Muscle of leg (tissue), 11 donors: ENCODE results near the gene LDLRAD4. TPM values are rescaled to one million over a fixed set of nuclear protein-coding genes. Genes with fewer than 3 reads are reported as not detected.

ENCODE experiments used
- DNase-seq: peaks from one replicate; pipeline ENCODE4 v3.0.0; 2013
- H3K27ac ChIP-seq: one replicate; pipeline ENCODE4 v1.5.1; 2013; ENCODE audit warnings: mild to moderate bottlenecking, low read length, control low read depth
- H3K27me3 ChIP-seq: one replicate; pipeline ENCODE4 v1.6.1; 2013; ENCODE audit warnings: low read length; ENCODE audit not compliant: control insufficient read depth, insufficient read depth
- H3K36me3 ChIP-seq: one replicate; pipeline ENCODE4 v1.6.1; 2013; ENCODE audit warnings: low read length; ENCODE audit not compliant: control insufficient read depth, insufficient read depth
- H3K4me1 ChIP-seq: one replicate; pipeline ENCODE4 v1.6.1; 2013; ENCODE audit warnings: low read length; ENCODE audit not compliant: control insufficient read depth, insufficient read depth
- H3K4me3 ChIP-seq: one replicate; pipeline ENCODE4 v1.5.1; 2013; ENCODE audit warnings: low read length, control low read depth
- H3K9me3 ChIP-seq: replicated peaks from 2 replicates; pipeline ENCODE4 v1.6.1; 2013; ENCODE audit warnings: low read depth, low read length; ENCODE audit not compliant: control insufficient read depth
- WGBS: methylation state at CpG from one replicate; pipeline ENCODE4 v1.1.5; 2013; ENCODE audit warnings: missing lambda C conversion rate; ENCODE audit not compliant: insufficient coverage; 5-methylcytosine and 5-hydroxymethylcytosine counted together
- polyA plus RNA-seq, 8 donors: library from polyadenylated mRNA; unstranded; fragments of 120-200 nt; gene quantifications; one replicate each; pipeline versions ENCODE4 v1.2.1 to v1.2.3, GENCODE V29; 2013; ENCODE audit warnings: inconsistent platforms in 1 of 8, low replicate concordance in 1 of 8; ENCODE audit not compliant: insufficient read length in 8 of 8, insufficient read depth in 1 of 8
- total RNA-seq: library from RNA; stranded (reverse); fragments of 120-200 nt; gene quantifications from one replicate; pipeline ENCODE4 v1.2.4, GENCODE V29; 2013

LDLRAD4 gene
- total and polyA plus RNA-seq, 9 donors = 9.0 to 20.8 (median 14.4) TPM

DNA sequence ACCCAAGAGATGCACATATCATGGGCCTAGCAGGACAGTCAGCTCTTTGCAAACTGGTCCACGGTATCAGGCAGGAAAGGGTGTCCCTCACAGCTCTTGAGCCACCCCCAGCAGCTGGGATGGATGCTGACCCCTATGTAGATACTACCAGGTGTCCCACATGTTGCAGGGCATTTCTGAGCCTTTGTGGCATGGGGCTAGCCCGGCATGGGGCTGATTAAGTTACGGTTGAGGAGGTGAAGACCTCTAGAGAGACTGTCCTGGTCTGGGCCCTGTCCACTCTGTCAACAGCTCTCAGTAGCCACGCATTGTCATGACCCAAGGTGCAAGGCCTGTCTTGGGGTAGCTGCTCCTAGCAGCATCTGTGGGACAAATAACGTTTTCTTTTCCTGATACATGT is 6.7 kb downstream of the LDLRAD4 start:
- no peaks in the 10 kb centered on the region for H3K36me3 ChIP-seq
- peaks cover 33% of the 10 kb centered on the region for H3K4me1 ChIP-seq
- no peak for DNase-seq
- H3K9me3 ChIP-seq = no peaks in the 10 kb centered on the region
- no peak overlapping the region for H3K4me3 ChIP-seq
- H3K27ac ChIP-seq = no peak overlapping the region
- WGBS = 100% methylated on average over 3 of the region's 5 CpGs
- H3K27me3 ChIP-seq = no peaks in the 10 kb centered on the region

- Histone ChIP-seq H3K27ac (no peak overlapping the region), H3K36me3 (no peaks in the 10 kb centered on the region), H3K4me3 (no peak overlapping the region), H3K27me3 (no peaks in the 10 kb centered on the region), H3K4me1 (peaks cover 26% of the 10 kb centered on the region), H3K9me3 (no peaks in the 10 kb centered on the region)
- no peak for DNase-seq
- WGBS = no CpG with 5 or more reads among the region's 5 CpGs
Observed at GRCh38 chr18:13226533-13227144, 8.1 kb downstream of the LDLRAD4 start.

DNA sequence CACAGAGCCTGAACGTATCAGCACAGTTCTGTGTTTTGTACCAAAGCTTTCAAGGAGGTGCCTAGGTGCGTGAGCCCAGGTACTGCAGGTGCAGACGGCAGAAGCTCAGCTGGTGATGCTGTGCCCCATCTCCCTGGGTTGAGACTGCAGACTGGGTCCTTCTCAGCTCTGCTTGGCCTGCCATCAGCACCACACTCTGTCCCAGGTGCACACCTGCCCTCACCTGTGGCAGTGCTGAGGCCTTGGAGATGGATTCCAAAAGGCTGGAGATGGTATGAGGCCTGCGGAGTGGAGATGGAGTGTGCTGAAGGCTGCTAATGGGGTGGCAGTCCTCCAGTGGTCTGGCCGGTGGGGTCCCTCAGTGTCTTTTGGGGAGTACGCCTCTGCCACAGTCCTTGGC is 9.3 kb downstream of the LDLRAD4 start:
- H3K4me1 ChIP-seq = peaks cover 26% of the 10 kb centered on the region
- no peak for DNase-seq
- H3K27me3 ChIP-seq = no peaks in the 10 kb centered on the region
- H3K4me3 ChIP-seq = no peak overlapping the region
- H3K9me3 ChIP-seq = no peaks in the 10 kb centered on the region
- H3K27ac ChIP-seq = no peak overlapping the region
- 90% methylated on average over 6 of the region's 6 CpGs for WGBS
- H3K36me3 ChIP-seq = no peaks in the 10 kb centered on the region

GRCh38 chr18:13229001-13229671 is 10.6 kb downstream of the LDLRAD4 start:
- DNase-seq = no peak
- H3K4me1 ChIP-seq = peaks cover 18% of the 10 kb centered on the region
- H3K36me3 ChIP-seq = no peaks in the 10 kb centered on the region
- 87% methylated on average over 12 of the region's 13 CpGs for WGBS
- no peak overlapping the region for H3K27ac ChIP-seq
- H3K4me3 ChIP-seq = no peak overlapping the region
- no peaks in the 10 kb centered on the region for H3K9me3 ChIP-seq
- H3K27me3 ChIP-seq = no peaks in the 10 kb centered on the region

GRCh38 chr18:13231151-13231550 is 12.6 kb downstream of the LDLRAD4 start:
- Histone ChIP-seq H3K36me3 (no peaks in the 10 kb centered on the region), H3K27me3 (no peaks in the 10 kb centered on the region), H3K4me3 (no peak overlapping the region), H3K4me1 (peaks cover 20% of the 10 kb centered on the region), H3K27ac (no peak overlapping the region), H3K9me3 (no peaks in the 10 kb centered on the region)
- 92% methylated on average over 13 of the region's 17 CpGs for WGBS
- no peak for DNase-seq

DNA sequence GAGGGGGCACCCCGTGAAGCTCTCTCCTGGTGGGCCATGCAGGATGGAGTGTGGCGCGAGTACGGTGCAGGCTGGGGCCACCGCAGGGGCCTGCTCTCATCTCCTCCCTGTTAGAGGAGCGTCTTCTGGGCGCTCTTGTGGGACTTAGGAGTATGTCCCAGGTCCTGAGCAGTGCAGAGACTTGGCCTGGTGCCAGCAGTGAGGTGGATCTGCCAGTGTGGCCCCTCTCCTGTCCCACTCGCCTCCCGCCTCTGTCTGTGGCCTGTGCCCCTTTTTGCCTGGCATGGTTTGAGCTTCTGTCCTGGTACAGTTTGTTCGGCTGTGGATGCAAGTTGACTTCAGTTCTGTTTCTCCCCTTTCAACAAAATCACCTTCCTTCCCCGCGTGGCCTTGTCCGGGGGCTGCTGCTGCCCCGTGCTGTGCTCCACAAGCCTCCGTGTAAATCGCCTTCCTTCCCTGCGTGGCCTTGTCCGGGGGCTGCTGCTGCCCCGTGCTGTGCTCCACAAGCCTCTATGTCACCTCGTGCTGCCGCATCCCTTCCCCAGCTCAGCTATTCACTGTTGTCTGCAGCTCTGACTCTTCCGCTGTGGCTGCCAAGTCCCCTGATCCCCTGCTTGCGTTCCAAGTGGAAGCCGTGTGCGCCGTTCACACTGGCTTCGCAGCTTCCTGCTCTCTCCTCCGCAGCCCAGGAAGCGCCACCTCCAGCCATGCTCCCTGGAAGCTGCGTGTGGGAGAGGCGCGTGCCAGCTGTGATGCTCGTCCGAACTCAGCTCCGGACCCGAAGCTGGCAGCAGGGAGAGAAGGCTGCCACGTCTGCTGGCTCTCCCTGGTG is 13.7 kb downstream of the LDLRAD4 start:
- peaks cover 28% of the 10 kb centered on the region for H3K4me1 ChIP-seq
- WGBS = 35% methylated on average over 34 of the region's 37 CpGs
- no peaks in the 10 kb centered on the region for H3K9me3 ChIP-seq
- H3K27ac ChIP-seq = peak overlapping the region; percentile 62
- DNase-seq = peak; percentile 96
- H3K4me3 ChIP-seq = no peak overlapping the region
- no peaks in the 10 kb centered on the region for H3K36me3 ChIP-seq
- peaks cover 3% of the 10 kb centered on the region for H3K27me3 ChIP-seq

DNA sequence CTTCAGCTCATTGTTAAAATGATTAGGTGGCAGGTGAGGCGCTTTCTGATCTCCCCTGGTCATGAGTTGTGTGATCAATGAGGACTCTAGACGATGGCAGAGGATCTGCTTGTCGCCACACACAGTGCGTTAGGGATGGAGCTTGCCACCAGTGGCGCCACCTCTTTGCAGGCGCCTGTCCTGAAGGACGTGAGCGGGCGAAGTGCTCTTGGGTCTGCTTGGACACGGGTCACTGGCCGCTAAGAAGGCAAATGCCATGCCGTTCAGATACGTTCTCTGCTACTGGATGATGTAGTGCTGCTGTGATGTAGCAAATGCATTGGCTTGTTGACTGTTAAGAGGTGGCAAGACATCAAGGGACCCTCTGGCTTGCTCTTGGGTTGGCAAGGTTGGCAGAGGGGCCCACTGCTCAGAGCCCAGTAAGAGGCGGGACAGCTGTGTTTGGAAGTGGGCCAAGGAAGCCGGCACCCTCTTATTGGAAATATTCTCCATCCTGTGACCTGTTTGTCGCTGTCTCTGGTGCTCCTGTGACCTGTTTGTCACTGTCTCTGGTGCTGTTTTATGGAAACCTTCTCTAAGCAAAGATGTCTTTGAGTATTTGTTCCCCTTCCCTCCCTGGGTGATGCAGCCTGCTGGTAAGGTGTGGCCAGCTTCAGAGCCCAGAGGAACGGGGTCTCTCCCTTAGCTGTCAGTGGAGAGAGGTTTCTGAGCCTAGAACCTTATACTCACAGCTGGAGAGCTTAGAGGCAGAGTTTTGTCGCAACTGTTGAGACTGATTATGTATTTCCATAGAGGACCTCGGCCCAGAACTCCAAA is 14.6 kb downstream of the LDLRAD4 start:
- 85% methylated on average over 16 of the region's 19 CpGs for WGBS
- no peaks in the 10 kb centered on the region for H3K9me3 ChIP-seq
- H3K27ac ChIP-seq = peak overlapping the region; percentile 29
- H3K27me3 ChIP-seq = peaks cover 3% of the 10 kb centered on the region
- H3K4me3 ChIP-seq = no peak overlapping the region
- DNase-seq = no peak
- H3K36me3 ChIP-seq = no peaks in the 10 kb centered on the region
- peaks cover 28% of the 10 kb centered on the region for H3K4me1 ChIP-seq

DNA sequence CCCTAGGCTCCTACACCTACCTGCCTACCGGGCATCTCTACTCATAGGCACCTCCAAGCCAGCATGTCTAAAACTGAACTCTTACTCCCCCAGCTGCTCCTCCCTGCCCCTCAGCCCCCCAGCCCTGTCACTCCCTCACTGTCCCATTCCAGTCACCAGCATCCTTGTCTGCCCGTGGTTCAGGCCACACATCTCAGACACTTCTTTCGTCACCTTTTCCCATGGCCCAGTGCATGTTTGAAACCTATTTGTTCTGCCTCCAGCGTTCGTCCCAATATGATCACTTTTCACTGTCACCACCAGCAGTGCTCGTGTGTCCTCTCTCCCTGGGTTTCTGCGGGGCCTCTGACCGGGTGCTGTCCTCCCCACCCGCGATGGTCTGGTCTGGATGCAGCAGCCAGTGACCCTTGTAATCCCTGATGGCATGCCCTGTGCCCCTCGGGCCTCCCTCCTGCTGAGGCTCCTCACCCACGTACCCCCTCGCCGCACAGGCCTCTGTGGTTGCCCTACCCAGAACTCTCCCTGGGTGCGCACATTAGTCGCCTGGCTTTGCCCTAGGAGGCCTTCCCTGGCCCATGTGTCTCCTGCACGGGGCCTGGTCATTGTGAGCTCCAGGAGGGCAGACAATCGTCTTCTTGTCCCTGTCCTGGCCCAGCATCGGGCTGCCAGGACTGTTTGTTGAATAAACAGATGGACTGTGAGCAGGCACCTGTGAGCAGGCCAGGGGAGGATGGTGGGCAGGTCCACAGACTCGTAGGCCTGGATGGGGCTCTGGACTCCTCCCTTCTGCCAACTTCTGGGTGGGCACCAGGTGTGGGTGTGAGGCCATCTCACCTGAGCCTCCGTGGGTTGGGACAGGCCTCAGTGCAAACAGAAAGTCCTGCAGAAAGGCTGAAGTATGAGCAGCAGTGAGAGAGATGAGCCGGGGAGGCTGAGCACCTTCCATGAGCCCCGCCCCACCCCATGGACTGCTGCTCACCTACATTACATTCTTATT is 15.5 kb downstream of the LDLRAD4 start:
- no peaks in the 10 kb centered on the region for H3K36me3 ChIP-seq
- DNase-seq = no peak
- H3K27ac ChIP-seq = no peak overlapping the region
- peaks cover 30% of the 10 kb centered on the region for H3K4me1 ChIP-seq
- H3K9me3 ChIP-seq = no peaks in the 10 kb centered on the region
- no peak overlapping the region for H3K4me3 ChIP-seq
- peaks cover 3% of the 10 kb centered on the region for H3K27me3 ChIP-seq
- WGBS = 89% methylated on average over 21 of the region's 23 CpGs

- DNase-seq = peak; percentile 88
- no peak overlapping the region for H3K4me3 ChIP-seq
Observed at GRCh38 chr18:13235421-13235831, 16.9 kb downstream of the LDLRAD4 start.

More at GRCh38 chr18:13235421-13235831, 16.9 kb downstream of the LDLRAD4 start:
- Histone ChIP-seq H3K36me3 (no peaks in the 10 kb centered on the region), H3K9me3 (no peaks in the 10 kb centered on the region), H3K27ac (peak overlapping the region; percentile 90), H3K4me1 (peaks cover 38% of the 10 kb centered on the region), H3K27me3 (peaks cover 3% of the 10 kb centered on the region)
- no CpG with 5 or more reads among the region's 6 CpGs for whole genome bisulfite sequencing
